Measurements from ENCODE around the gene APBA2. TPM values are rescaled to one million over a fixed set of nuclear protein-coding genes. Genes with fewer than 3 reads are reported as not detected.

The APBA2 gene
- total and polyA plus RNA-seq, 7 donors, result 0.46 to 10.7 (median 1.5) TPM

DNA sequence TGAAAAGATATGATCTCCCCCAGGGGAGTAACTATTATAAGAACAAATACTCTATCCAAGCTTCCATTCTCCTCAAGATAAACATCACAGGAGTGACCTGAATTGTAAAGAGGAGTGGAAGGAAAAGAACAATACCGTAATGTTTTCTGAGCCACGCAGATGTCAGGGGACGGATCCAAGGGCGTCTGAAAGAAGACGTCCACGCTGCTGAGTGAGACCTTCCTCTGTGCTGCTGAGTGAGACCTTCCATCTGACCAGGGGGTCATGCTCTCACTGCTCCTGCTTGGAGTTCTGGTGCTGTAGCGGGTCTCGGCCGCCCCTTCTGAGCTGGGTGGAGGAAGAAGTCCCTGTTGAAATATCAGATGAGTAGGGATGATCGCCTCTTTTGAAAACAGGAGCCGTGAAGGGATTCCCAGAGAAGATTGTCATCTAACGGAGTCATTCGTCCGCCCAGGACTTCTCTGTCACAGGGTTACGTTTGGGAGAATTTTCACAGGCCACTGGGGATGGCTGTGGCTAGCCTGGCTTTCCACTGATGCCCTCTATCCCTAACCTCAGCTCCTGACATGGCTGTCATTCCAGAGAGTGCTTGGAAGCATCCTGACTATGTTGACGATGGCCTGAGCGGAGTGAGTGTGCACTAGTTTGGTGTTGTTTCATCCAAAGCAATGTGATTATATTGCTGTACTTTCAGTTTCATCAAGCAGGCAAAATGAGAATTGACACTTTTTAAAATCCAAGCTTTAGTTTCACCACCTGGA lies 184.9 kb downstream of the APBA2 start:
- Histone ChIP-seq H3K27ac (no peak overlapping the region), H3K9me3 (no peaks in the 10 kb centered on the region), H3K36me3 (no peaks in the 10 kb centered on the region), H3K27me3 (no peaks in the 10 kb centered on the region), H3K4me1 (no peaks in the 10 kb centered on the region), H3K4me3 (no peak overlapping the region)
- WGBS, 2 donors, result 84 to 85% methylated on average over 17 of the region's 17 CpGs
- intact Hi-C loops (cut with DNase I), result no loop called here
- TF ChIP-seq POLR2A (IDR thresholded peaks at IDR 0.05), result no peak
- TF ChIP-seq POLR2AphosphoS5 (IDR thresholded peaks at IDR 0.05), result no peak
- TF ChIP-seq, protein P1, sequence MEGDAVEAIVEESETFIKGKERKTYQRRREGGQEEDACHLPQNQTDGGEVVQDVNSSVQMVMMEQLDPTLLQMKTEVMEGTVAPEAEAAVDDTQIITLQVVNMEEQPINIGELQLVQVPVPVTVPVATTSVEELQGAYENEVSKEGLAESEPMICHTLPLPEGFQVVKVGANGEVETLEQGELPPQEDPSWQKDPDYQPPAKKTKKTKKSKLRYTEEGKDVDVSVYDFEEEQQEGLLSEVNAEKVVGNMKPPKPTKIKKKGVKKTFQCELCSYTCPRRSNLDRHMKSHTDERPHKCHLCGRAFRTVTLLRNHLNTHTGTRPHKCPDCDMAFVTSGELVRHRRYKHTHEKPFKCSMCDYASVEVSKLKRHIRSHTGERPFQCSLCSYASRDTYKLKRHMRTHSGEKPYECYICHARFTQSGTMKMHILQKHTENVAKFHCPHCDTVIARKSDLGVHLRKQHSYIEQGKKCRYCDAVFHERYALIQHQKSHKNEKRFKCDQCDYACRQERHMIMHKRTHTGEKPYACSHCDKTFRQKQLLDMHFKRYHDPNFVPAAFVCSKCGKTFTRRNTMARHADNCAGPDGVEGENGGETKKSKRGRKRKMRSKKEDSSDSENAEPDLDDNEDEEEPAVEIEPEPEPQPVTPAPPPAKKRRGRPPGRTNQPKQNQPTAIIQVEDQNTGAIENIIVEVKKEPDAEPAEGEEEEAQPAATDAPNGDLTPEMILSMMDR (IDR thresholded peaks at IDR 0.05), result no peak
- TF ChIP-seq EP300 (IDR thresholded peaks at IDR 0.05), result no peak
- peak; percentile 37 for DNase-seq

DNA sequence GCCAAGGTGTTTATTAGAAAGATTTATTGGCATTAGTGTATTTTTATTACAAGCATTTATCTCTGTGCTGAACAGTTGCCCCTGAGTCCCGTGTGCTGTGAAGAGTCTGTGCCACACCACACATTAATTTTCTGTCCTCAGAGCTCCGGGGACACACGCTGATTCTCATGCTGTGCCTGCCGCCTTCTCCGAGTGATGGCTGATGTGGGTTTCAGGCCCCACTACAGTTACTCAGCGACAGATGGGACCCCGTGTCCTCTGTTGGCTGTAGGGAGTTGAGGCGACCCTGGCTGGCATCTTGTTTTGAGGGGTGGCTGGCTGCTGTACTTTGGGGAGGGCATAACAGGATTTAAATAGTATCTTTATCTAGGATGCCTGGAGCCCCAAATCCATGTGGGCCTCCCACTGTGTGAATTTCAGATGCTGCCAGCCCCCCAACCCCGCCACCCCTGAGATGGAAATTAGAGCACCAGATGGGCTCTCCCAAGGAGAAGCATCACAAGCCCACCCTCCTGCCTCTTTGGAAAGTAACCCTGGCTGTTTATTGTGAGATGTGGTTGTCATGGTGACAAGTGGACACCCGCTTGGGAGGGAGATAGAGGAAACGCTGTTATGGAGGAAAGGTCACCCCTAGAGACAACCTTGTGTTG lies 185.6 kb downstream of the APBA2 start:
- H3K27ac ChIP-seq, result no peak overlapping the region
- H3K27me3 ChIP-seq, result no peaks in the 10 kb centered on the region
- no peak for TF ChIP-seq POLR2AphosphoS5 (IDR thresholded peaks at IDR 0.05)
- no peak for TF ChIP-seq POLR2A (IDR thresholded peaks at IDR 0.05)
- peak; percentile 41 for DNase-seq
- no peaks in the 10 kb centered on the region for H3K9me3 ChIP-seq
- H3K36me3 ChIP-seq, result no peaks in the 10 kb centered on the region
- WGBS, 2 donors, result 70 to 83% methylated on average over 11 of the region's 11 CpGs
- no peaks in the 10 kb centered on the region for H3K4me1 ChIP-seq
- no peak overlapping the region for H3K4me3 ChIP-seq
- intact Hi-C loops (cut with DNase I), result no loop called here

DNA sequence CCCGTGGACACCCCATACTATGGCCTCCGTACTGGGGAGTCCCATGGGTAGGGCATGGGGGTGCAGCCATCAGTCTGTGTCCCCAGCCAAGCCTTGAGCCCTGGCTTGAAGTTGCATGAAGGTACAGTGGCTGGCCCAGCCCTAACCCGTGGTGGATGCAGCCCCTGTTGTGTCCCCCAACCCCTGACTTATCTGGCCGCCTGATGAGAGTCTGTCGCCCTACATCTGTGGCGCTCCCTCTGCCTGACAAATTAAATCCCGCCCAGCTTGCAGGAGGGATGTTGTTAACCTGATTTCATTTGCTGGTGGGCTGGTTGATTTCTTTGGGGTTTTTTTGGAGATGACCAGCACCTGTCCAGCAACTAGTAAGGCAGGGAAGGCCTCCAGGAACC lies 186.1 kb downstream of the APBA2 start:
- Histone ChIP-seq H3K36me3 (no peaks in the 10 kb centered on the region), H3K27me3 (no peaks in the 10 kb centered on the region), H3K9me3 (no peaks in the 10 kb centered on the region), H3K4me3 (no peak overlapping the region), H3K4me1 (no peaks in the 10 kb centered on the region), H3K27ac (no peak overlapping the region)
- DNase-seq, result peak; percentile 32
- TF ChIP-seq POLR2A (IDR thresholded peaks at IDR 0.05) (no peak), POLR2AphosphoS5 (IDR thresholded peaks at IDR 0.05) (no peak), EP300 (IDR thresholded peaks at IDR 0.05) (no peak)
- TF ChIP-seq, protein P1 (IDR thresholded peaks at IDR 0.05), result no peak
- intact Hi-C loops (cut with DNase I), result no loop called here
- 84 to 89% methylated on average over 7 of the region's 7 CpGs for WGBS, 2 donors

DNA sequence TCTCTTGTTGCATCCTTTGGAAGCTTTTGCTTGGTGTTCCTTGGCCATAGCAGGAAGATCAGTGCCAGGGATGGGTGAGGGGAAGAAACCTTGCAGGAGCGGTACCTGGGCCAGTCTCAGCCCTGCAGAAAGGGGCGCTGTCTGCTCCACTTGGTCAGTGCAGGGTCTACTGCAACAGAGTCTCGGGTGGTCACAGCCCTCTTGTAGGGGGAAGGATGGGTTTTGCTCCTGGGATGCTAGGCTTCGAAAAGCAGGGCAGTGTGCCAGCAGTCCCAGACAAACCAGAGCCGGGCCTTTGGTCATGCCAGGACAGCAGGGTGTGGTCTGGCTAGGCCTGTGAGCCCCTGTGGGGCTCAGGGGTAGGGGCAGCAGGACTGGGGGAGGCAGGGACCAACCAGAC lies 186.7 kb downstream of the APBA2 start:
- H3K27ac ChIP-seq, result no peak overlapping the region
- no peaks in the 10 kb centered on the region for H3K9me3 ChIP-seq
- H3K27me3 ChIP-seq, result no peaks in the 10 kb centered on the region
- no peaks in the 10 kb centered on the region for H3K36me3 ChIP-seq
- TF ChIP-seq POLR2A (IDR thresholded peaks at IDR 0.05) (no peak), EP300 (IDR thresholded peaks at IDR 0.05) (no peak), POLR2AphosphoS5 (IDR thresholded peaks at IDR 0.05) (no peak)
- TF ChIP-seq, protein P1 (IDR thresholded peaks at IDR 0.05), result no peak
- no peaks in the 10 kb centered on the region for H3K4me1 ChIP-seq
- H3K4me3 ChIP-seq, result no peak overlapping the region
- WGBS, 2 donors, result 63 to 79% methylated on average over 5 of the region's 5 CpGs
- DNase-seq, result peak; percentile 32
- intact Hi-C loops (cut with DNase I), result no loop called here

DNA sequence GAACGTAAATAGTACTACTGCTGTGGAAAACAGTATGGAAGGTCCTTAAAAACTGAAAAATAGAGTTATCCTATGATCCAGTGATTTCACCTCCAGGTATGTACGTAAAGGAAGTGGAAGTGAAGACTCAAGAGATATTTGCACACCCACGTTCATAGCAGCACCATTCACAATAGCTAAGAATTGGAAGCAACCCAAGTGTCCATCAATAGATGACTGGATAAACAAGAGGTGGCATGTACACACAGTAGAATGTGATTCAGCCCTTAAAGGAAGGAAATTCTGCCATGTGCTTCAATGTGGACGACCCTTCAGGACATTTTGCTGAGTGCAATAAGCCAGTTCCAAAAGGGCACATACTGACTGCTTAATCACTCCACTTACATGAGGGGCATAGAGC lies 188.3 kb downstream of the APBA2 start:
- DNase-seq, result no peak
- no peak overlapping the region for H3K27ac ChIP-seq
- WGBS, 2 donors, result 46 to 74% methylated on average over 4 of the region's 4 CpGs
- H3K9me3 ChIP-seq, result no peaks in the 10 kb centered on the region
- H3K36me3 ChIP-seq, result no peaks in the 10 kb centered on the region
- intact Hi-C loops (cut with DNase I), result no loop called here
- no peak overlapping the region for H3K4me3 ChIP-seq
- H3K4me1 ChIP-seq, result no peaks in the 10 kb centered on the region
- TF ChIP-seq POLR2AphosphoS5 (IDR thresholded peaks at IDR 0.05) (no peak), EP300 (IDR thresholded peaks at IDR 0.05) (no peak), POLR2A (IDR thresholded peaks at IDR 0.05) (no peak)
- TF ChIP-seq, protein P1 (IDR thresholded peaks at IDR 0.05), result no peak
- H3K27me3 ChIP-seq, result no peaks in the 10 kb centered on the region

All from sigmoid colon (tissue), 7 donors.